Measurements from ENCODE around the gene DCHS1.

- TF ChIP-seq CTCF (IDR thresholded peaks at IDR 0.05): peak in 2 of 3 donors; percentile 47 to 56
- peak; percentile 85 for TF ChIP-seq POLR2A (IDR thresholded peaks at IDR 0.05)
- TF ChIP-seq EP300 (IDR thresholded peaks at IDR 0.05): no peak
These were observed 52.1 kb downstream of the DCHS1 start, which contains the start of the genes ILK and RRP8 for GRCh38 chr11:6603287-6604080.

Data from ovary (tissue), 3 donors.